Endodermal cell (in vitro differentiated cells): ENCODE data around the gene ZNF831. TPM values are rescaled to one million over a fixed set of nuclear protein-coding genes. Genes with fewer than 3 reads are reported as not detected.

Experiments used
- DNase-seq: peaks from one replicate; pipeline ENCODE4 v3.0.0-alpha.2; 2017
- H3K27ac ChIP-seq: 2 replicates; pipeline ENCODE4 v1.5.1; 2013; ENCODE audit warnings: mild to moderate bottlenecking, low read depth, low read length, moderate library complexity
- H3K27me3 ChIP-seq: 2 replicates; pipeline ENCODE4 v1.6.1; 2013; ENCODE audit warnings: mild to moderate bottlenecking, low read length, moderate library complexity; ENCODE audit not compliant: insufficient read depth, control insufficient read depth, poor library complexity, severe bottlenecking
- H3K36me3 ChIP-seq: 2 replicates; pipeline ENCODE4 v1.7.0; 2013; ENCODE audit warnings: mild to moderate bottlenecking, low read length, moderate library complexity; ENCODE audit not compliant: control insufficient read depth, insufficient read depth
- H3K4me1 ChIP-seq: one replicate; pipeline ENCODE4 v1.7.0; 2013; ENCODE audit warnings: low read length; ENCODE audit not compliant: control insufficient read depth, insufficient read depth
- H3K4me3 ChIP-seq: 2 replicates; pipeline ENCODE4 v1.5.1; 2013; ENCODE audit warnings: mild to moderate bottlenecking, low read length, moderate library complexity
- H3K9ac ChIP-seq: 2 replicates; pipeline ENCODE4 v1.6.1; 2013; ENCODE audit warnings: mild to moderate bottlenecking, low read length, moderate library complexity; ENCODE audit not compliant: poor library complexity, severe bottlenecking; ENCODE audit errors: extremely low read depth
- H3K9me3 ChIP-seq: 2 replicates; pipeline ENCODE4 v1.6.1; 2013; ENCODE audit warnings: mild to moderate bottlenecking, low read length, moderate library complexity; ENCODE audit not compliant: control insufficient read depth
- H3K27ac Mint-ChIP-seq: 2 replicates; pipeline ENCODE4 v1.8.0; 2020; ENCODE audit warnings: mixed read lengths
- H3K27me3 Mint-ChIP-seq: 2 replicates; pipeline ENCODE4 v1.8.0; 2021; ENCODE audit warnings: mild to moderate bottlenecking, mixed read lengths; ENCODE audit not compliant: insufficient read depth
- H3K36me3 Mint-ChIP-seq: 2 replicates; pipeline ENCODE4 v1.8.0; 2020; ENCODE audit warnings: low read depth, mixed read lengths
- H3K4me1 Mint-ChIP-seq: 2 replicates; pipeline ENCODE4 v1.8.0; 2020; ENCODE audit warnings: mixed read lengths
- H3K4me3 Mint-ChIP-seq: 2 replicates; pipeline ENCODE4 v1.8.0; 2020; ENCODE audit warnings: mild to moderate bottlenecking, moderate library complexity, mixed read lengths
- H3K9me3 Mint-ChIP-seq: 2 replicates; pipeline ENCODE4 v1.8.0; 2020; ENCODE audit warnings: mild to moderate bottlenecking, mixed read lengths
- CTCF ChIP-seq: fragments of 200-600 bp; sonication (generic); conservative IDR thresholded peaks from 2 replicates; pipeline ENCODE4 v1.5.0; 2021; ENCODE audit warnings: antibody characterized with exemption, mild to moderate bottlenecking
- WGBS, 2 experiments: methylation state at CpG; one replicate each; pipeline versions ENCODE4 v1.1.5 to v1.1.7; 2013; ENCODE audit warnings: missing lambda C conversion rate in 2 of 2, mixed read lengths in 1 of 2; ENCODE audit not compliant: insufficient coverage in 1 of 2, insufficient read length in 1 of 2; 5-methylcytosine and 5-hydroxymethylcytosine counted together
- total RNA-seq, 2 donors: library from RNA; stranded (reverse); fragmentation: NEBNext Ultra II Directional in 1 of 2; extraction: Animal tissue kit (Norgen Biotek cat#: 25700) in 1 of 2; gene quantifications; 2 replicates in 1 of 2; 3 replicates in 1 of 2; pipeline ENCODE4 v1.2.1, GENCODE V29; 2021

The ZNF831 gene
- total RNA-seq, 2 donors from 2014 or later: not detected

- Histone ChIP-seq H3K36me3 (no peaks in the 10 kb centered on the region), H3K27ac (no peak overlapping the region), H3K9ac (no peak overlapping the region), H3K4me1 (no peaks in the 10 kb centered on the region), H3K27me3 (peaks cover 6% of the 10 kb centered on the region), H3K4me3 (no peak overlapping the region), H3K9me3 (no peaks in the 10 kb centered on the region)
- Mint-ChIP-seq H3K27me3 (peaks cover 22% of the 10 kb centered on the region), H3K27ac (no peak overlapping the region), H3K4me1 (peaks cover 8% of the 10 kb centered on the region), H3K4me3 (no peak overlapping the region), H3K36me3 (no peaks in the 10 kb centered on the region), H3K9me3 (no peaks in the 10 kb centered on the region)
- no peak for DNase-seq
- 84 to 92% methylated on average over 4 to 7 of the region's 8 CpGs for WGBS, 2 experiments
- no peak for TF ChIP-seq CTCF
These were observed 83.2 kb downstream of the ZNF831 start for GRCh38 chr20:59246691-59247400.

DNA sequence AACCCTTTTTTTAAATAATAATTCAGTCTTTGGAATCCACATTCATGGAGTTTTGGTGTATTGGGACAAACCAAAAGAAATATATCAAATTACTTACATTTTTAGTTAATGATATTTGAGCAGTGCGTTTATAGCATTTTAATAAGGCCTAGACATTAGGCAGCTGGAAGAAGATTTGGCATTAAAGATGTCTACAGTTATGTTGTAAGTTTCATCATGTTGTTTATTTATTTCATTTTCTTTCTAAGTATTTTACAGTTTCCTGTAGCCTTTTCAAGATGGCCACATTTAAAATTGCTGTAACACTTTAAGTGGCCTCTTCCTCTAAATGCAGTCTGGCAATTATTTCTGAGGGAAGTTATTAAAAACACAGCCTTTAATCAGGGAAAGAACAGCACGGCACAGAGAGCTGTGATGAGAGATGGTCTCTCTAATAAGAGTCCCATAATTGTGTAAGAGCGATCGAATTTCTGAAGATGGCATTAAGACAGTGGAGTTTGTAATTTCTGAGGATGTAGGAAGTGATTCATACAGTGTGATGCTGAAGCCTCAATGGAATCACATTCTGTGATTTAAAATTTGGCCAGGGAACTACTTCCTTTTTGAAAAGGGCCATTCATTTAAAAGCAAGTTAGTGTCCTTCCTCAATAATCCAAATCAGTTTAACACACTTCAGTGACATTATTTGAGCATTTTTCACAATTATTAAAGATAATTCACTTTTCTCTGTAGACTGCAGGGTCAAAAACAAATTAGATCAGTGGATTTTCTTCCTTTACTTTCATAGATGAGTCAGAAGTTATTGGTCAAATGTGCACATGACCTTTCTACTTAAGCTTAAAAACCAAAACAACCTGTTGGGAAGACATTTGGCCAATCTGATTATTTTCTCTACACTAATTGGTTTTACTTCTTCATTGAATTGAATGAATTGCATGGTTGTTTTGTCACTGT is 84.4 kb downstream of the ZNF831 start:
- H3K9me3 ChIP-seq: no peaks in the 10 kb centered on the region
- 90 to 95% methylated on average over 3 to 4 of the region's 4 CpGs for WGBS, 2 experiments
- H3K27ac ChIP-seq: no peak overlapping the region
- H3K36me3 Mint-ChIP-seq: no peaks in the 10 kb centered on the region
- H3K4me3 ChIP-seq: no peak overlapping the region
- DNase-seq: no peak
- peaks cover 28% of the 10 kb centered on the region for H3K27me3 Mint-ChIP-seq
- H3K4me1 ChIP-seq: no peaks in the 10 kb centered on the region
- peaks cover 4% of the 10 kb centered on the region for H3K4me1 Mint-ChIP-seq
- H3K9me3 Mint-ChIP-seq: no peaks in the 10 kb centered on the region
- no peaks in the 10 kb centered on the region for H3K36me3 ChIP-seq
- H3K9ac ChIP-seq: no peak overlapping the region
- peaks cover 6% of the 10 kb centered on the region for H3K27me3 ChIP-seq
- H3K4me3 Mint-ChIP-seq: no peak overlapping the region
- no peak overlapping the region for H3K27ac Mint-ChIP-seq
- no peak for TF ChIP-seq CTCF

GRCh38 chr20:59250293-59250692 is 86.7 kb downstream of the ZNF831 start:
- Histone ChIP-seq H3K9me3 (no peaks in the 10 kb centered on the region), H3K27ac (no peak overlapping the region), H3K9ac (no peak overlapping the region), H3K36me3 (no peaks in the 10 kb centered on the region), H3K27me3 (peaks cover 10% of the 10 kb centered on the region), H3K4me1 (no peaks in the 10 kb centered on the region), H3K4me3 (no peak overlapping the region)
- no peaks in the 10 kb centered on the region for H3K9me3 Mint-ChIP-seq
- no peaks in the 10 kb centered on the region for H3K4me1 Mint-ChIP-seq
- DNase-seq: no peak
- H3K27me3 Mint-ChIP-seq: peaks cover 44% of the 10 kb centered on the region
- no peak overlapping the region for H3K4me3 Mint-ChIP-seq
- WGBS, 2 experiments: 83 to 88% methylated on average over 2 to 4 of the region's 6 CpGs
- no peaks in the 10 kb centered on the region for H3K36me3 Mint-ChIP-seq
- no peak for TF ChIP-seq CTCF
- no peak overlapping the region for H3K27ac Mint-ChIP-seq
